ENCODE measurements around the gene ZNF682. TPM values are rescaled to one million over a fixed set of nuclear protein-coding genes. Genes with fewer than 3 reads are reported as not detected.

Gene ZNF682
- total and polyA plus RNA-seq, 2 of the 4 experiments (the other 2 are of a cell fraction) = 1.7 to 4.8 TPM

DNA sequence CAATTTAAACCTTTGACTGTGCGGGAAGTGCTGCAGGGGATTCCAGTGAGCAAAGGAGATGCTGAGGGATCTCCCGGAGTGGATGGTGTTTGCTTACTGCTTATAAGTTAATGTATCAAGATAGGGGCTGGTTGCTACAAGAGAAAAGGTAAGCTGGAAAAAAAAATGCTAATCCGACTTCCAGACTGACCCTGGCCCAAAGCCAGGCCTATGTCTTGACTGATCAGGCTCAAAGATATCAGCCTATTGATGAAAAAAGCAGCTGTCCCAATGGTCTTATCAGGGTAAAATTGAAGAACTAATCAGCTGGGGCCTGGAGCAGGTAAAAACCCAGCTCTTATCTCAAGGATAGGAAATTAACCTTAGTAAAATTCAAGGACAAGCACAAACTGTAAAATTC, 27.6 kb upstream of the ZNF682 start:
- no peak overlapping the region for H2BK120ac ChIP-seq (ENCODE audit: low read depth, low read length)
- H4K5ac ChIP-seq (ENCODE audit: low read depth, low read length) = no peak overlapping the region
- no peak overlapping the region for H4K91ac ChIP-seq (ENCODE audit: insufficient read depth, low read depth, low read length)
- no peaks in the 10 kb centered on the region for H4K20me1 ChIP-seq (ENCODE audit: insufficient read depth, low read length)
- no peak overlapping the region for H2BK15ac ChIP-seq (ENCODE audit: low read depth, low read length)
- CTCF ChIA-PET = no interaction called here
- H3K23ac ChIP-seq (ENCODE audit: low read depth, low read length) = no peak overlapping the region
- no peaks in the 10 kb centered on the region for H3K36me3 ChIP-seq (ENCODE audit: control insufficient read depth, insufficient read depth, low read length)
- TF ChIP-seq RAD21 (IDR thresholded peaks at IDR 0.05; ENCODE audit: low read length) (no peak), CEBPB (IDR thresholded peaks at IDR 0.05; ENCODE audit: low read depth, low read length) (no peak), FOS (IDR thresholded peaks at IDR 0.05; ENCODE audit: low read depth, low read length) (no peak), RFX5 (IDR thresholded peaks at IDR 0.05; ENCODE audit: low read depth, low read length) (no peak), USF2 (IDR thresholded peaks at IDR 0.05; ENCODE audit: low read depth, low read length) (no peak), MAZ (IDR thresholded peaks at IDR 0.05; ENCODE audit: borderline replicate concordance, low read depth, low read length) (no peak), MAFK (IDR thresholded peaks at IDR 0.05; ENCODE audit: low read depth, low read length) (no peak), CHD1 (IDR thresholded peaks at IDR 0.05; ENCODE audit: low read depth, low read length) (no peak), MXI1 (IDR thresholded peaks at IDR 0.05; ENCODE audit: borderline replicate concordance, low read depth, low read length) (no peak), BHLHE40 (IDR thresholded peaks at IDR 0.05; ENCODE audit: low read depth, low read length) (no peak), SMC3 (IDR thresholded peaks at IDR 0.05; ENCODE audit: low read depth, low read length) (no peak), RCOR1 (IDR thresholded peaks at IDR 0.05; ENCODE audit: insufficient replicate concordance, low read length) (no peak), NFE2L2 (IDR thresholded peaks at IDR 0.05; ENCODE audit: low read depth, low read length) (no peak), POLR2A (IDR thresholded peaks at IDR 0.05; ENCODE audit: low read depth, low read length) (no peak)
- TF ChIP-seq, protein P1, sequence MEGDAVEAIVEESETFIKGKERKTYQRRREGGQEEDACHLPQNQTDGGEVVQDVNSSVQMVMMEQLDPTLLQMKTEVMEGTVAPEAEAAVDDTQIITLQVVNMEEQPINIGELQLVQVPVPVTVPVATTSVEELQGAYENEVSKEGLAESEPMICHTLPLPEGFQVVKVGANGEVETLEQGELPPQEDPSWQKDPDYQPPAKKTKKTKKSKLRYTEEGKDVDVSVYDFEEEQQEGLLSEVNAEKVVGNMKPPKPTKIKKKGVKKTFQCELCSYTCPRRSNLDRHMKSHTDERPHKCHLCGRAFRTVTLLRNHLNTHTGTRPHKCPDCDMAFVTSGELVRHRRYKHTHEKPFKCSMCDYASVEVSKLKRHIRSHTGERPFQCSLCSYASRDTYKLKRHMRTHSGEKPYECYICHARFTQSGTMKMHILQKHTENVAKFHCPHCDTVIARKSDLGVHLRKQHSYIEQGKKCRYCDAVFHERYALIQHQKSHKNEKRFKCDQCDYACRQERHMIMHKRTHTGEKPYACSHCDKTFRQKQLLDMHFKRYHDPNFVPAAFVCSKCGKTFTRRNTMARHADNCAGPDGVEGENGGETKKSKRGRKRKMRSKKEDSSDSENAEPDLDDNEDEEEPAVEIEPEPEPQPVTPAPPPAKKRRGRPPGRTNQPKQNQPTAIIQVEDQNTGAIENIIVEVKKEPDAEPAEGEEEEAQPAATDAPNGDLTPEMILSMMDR (conservative IDR thresholded peaks at IDR 0.05; ENCODE audit: low read depth, low read length) = no peak
- TF ChIP-seq, protein P2, sequence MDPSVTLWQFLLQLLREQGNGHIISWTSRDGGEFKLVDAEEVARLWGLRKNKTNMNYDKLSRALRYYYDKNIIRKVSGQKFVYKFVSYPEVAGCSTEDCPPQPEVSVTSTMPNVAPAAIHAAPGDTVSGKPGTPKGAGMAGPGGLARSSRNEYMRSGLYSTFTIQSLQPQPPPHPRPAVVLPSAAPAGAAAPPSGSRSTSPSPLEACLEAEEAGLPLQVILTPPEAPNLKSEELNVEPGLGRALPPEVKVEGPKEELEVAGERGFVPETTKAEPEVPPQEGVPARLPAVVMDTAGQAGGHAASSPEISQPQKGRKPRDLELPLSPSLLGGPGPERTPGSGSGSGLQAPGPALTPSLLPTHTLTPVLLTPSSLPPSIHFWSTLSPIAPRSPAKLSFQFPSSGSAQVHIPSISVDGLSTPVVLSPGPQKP (IDR thresholded peaks at IDR 0.05; ENCODE audit: borderline replicate concordance, low read depth, low read length) = no peak
- H3K79me1 ChIP-seq (ENCODE audit: low read depth in 1 of 2, low read length in 2 of 2) = no peaks in the 10 kb centered on the region
- no TSS peak for BruUV-seq (replicated peaks)
- peaks cover 5% of the 10 kb centered on the region for H3K9me3 ChIP-seq (ENCODE audit: control insufficient read depth, insufficient read depth, low read length)
- no peak overlapping the region for H2AK9ac ChIP-seq (replicated peaks; ENCODE audit: low read depth, low read length, poor library complexity)
- WGBS, 2 experiments (ENCODE audit: extremely low coverage in 2 of 2, insufficient read length in 1 of 2) = no CpG with 5 or more reads among the region's 3 CpGs
- POLR2A ChIA-PET (ENCODE audit: unreplicated experiment) = no interaction called here
- no peak overlapping the region for H3K9ac ChIP-seq (ENCODE audit: low read depth, low read length)
- intact Hi-C loops (cut with micrococcal nuclease) = no loop called here
- DNase-seq = no peak
- dilution Hi-C loops (cut with HindIII; ENCODE audit: low sequenced_read_pairs, unreplicated experiment) = no loop called here
- H3K4me3 ChIP-seq (ENCODE audit: insufficient read depth, low read depth, low read length) = no peak overlapping the region
- no peak overlapping the region for H2BK5ac ChIP-seq (ENCODE audit: low read depth, low read length, poor library complexity, severe bottlenecking)
- ATAC-seq (ENCODE audit: low read depth) = no peak
- no peak overlapping the region for H3K27ac ChIP-seq (ENCODE audit: insufficient read depth, low read length)
- H2BK20ac ChIP-seq (ENCODE audit: low read depth, low read length) = no peak overlapping the region
- H3K56ac ChIP-seq (ENCODE audit: extremely low read depth, insufficient read depth, low read length) = no peak overlapping the region
- no peak overlapping the region for H2AK5ac ChIP-seq (ENCODE audit: low read depth, low read length)
- H3K9me1 ChIP-seq (ENCODE audit: insufficient read depth, low read length) = no peaks in the 10 kb centered on the region
- no peaks in the 10 kb centered on the region for H3K27me3 ChIP-seq (ENCODE audit: control insufficient read depth, insufficient read depth, low read length)
- in situ Hi-C loops (cut with MboI; ENCODE audit: low sequenced_read_pairs) = no loop called here
- H2AFZ ChIP-seq (replicated peaks; ENCODE audit: low read length, poor library complexity) = no peak overlapping the region
- no peak overlapping the region for H3K14ac ChIP-seq (replicated peaks; ENCODE audit: low read depth, low read length)
- H3K4me1 ChIP-seq (ENCODE audit: control insufficient read depth, insufficient read depth, low read length) = no peaks in the 10 kb centered on the region
- no peak overlapping the region for H3K4me2 ChIP-seq (ENCODE audit: low read depth, low read length)
- no peak overlapping the region for H4K8ac ChIP-seq (ENCODE audit: low read depth in 2 of 2, low read length in 2 of 2)
- H3K18ac ChIP-seq (ENCODE audit: low read depth, low read length) = no peak overlapping the region
- H3K4ac ChIP-seq (ENCODE audit: low read depth, low read length) = no peak overlapping the region
